ENCODE results near the gene TXNRD3.

Gene TXNRD3

GRCh38 chr3:126664591-126665214 lies 9.8 kb upstream of the TXNRD3 start:
- Histone ChIP-seq H3K9me3 (ENCODE audit: control insufficient read depth in 1 of 2, low read length in 2 of 2) (no peaks in the 10 kb centered on the region), H3K27me3 (ENCODE audit: control insufficient read depth in 1 of 2, insufficient read depth in 2 of 2, low read length in 2 of 2) (peaks cover 11 to 16% of the 10 kb centered on the region in 2 donors), H3K4me3 (ENCODE audit: low read depth in 1 of 2, low read length in 2 of 2) (no peak overlapping the region), H3K4me1 (ENCODE audit: control insufficient read depth in 1 of 2, insufficient read depth in 2 of 2, low read length in 2 of 2) (no peaks in the 10 kb centered on the region), H3K9ac (ENCODE audit: low read depth in 1 of 2, low read length in 2 of 2) (no peak overlapping the region), H3K27ac (ENCODE audit: low read depth, low read length) (no peak overlapping the region), H3K36me3 (ENCODE audit: control insufficient read depth in 1 of 2, insufficient read depth in 2 of 2, low read length in 2 of 2) (no peaks in the 10 kb centered on the region)

DNA sequence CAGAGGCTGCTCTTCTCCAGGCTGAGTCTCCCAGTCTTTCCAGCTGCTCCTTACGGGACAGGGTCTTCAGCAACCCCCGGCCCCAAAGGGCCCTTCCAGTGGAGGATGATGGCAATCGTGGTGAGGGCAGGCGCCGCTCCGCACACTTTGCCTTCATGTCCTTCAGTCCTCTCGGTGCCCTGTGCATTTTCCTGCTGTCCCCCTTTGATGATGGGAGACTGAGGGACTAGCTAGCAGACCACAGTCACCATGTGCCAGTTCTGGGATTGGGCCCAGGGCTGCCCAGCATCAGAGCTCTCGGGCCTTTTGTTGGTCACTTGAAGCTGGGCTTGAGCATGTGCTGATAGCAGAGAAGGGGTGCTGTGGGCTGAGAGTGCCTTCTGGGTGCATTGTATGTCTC lies 8.8 kb upstream of the TXNRD3 start:
- Histone ChIP-seq H3K36me3 (ENCODE audit: control insufficient read depth in 1 of 2, insufficient read depth in 2 of 2, low read length in 2 of 2) (no peaks in the 10 kb centered on the region), H3K9me3 (ENCODE audit: control insufficient read depth in 1 of 2, low read length in 2 of 2) (no peaks in the 10 kb centered on the region), H3K27me3 (ENCODE audit: control insufficient read depth in 1 of 2, insufficient read depth in 2 of 2, low read length in 2 of 2) (peaks cover 11 to 16% of the 10 kb centered on the region in 2 donors), H3K9ac (ENCODE audit: low read depth in 1 of 2, low read length in 2 of 2) (no peak overlapping the region), H3K4me1 (ENCODE audit: control insufficient read depth in 1 of 2, insufficient read depth in 2 of 2, low read length in 2 of 2) (no peaks in the 10 kb centered on the region), H3K4me3 (ENCODE audit: low read depth in 1 of 2, low read length in 2 of 2) (no peak overlapping the region), H3K27ac (ENCODE audit: low read depth, low read length) (no peak overlapping the region)

- no peaks in the 10 kb centered on the region for H3K36me3 ChIP-seq (ENCODE audit: control insufficient read depth in 1 of 2, insufficient read depth in 2 of 2, low read length in 2 of 2)
- no peaks in the 10 kb centered on the region for H3K4me1 ChIP-seq (ENCODE audit: control insufficient read depth in 1 of 2, insufficient read depth in 2 of 2, low read length in 2 of 2)
- no peak overlapping the region for H3K4me3 ChIP-seq (ENCODE audit: low read depth in 1 of 2, low read length in 2 of 2)
- H3K27ac ChIP-seq (ENCODE audit: low read depth, low read length): no peak overlapping the region
- H3K27me3 ChIP-seq (ENCODE audit: control insufficient read depth in 1 of 2, insufficient read depth in 2 of 2, low read length in 2 of 2): peaks cover 11 to 16% of the 10 kb centered on the region in 2 donors
- no peaks in the 10 kb centered on the region for H3K9me3 ChIP-seq (ENCODE audit: control insufficient read depth in 1 of 2, low read length in 2 of 2)
- no peak overlapping the region for H3K9ac ChIP-seq (ENCODE audit: low read depth in 1 of 2, low read length in 2 of 2)
These were observed 8.3 kb upstream of the TXNRD3 start for GRCh38 chr3:126663257-126663656.

DNA sequence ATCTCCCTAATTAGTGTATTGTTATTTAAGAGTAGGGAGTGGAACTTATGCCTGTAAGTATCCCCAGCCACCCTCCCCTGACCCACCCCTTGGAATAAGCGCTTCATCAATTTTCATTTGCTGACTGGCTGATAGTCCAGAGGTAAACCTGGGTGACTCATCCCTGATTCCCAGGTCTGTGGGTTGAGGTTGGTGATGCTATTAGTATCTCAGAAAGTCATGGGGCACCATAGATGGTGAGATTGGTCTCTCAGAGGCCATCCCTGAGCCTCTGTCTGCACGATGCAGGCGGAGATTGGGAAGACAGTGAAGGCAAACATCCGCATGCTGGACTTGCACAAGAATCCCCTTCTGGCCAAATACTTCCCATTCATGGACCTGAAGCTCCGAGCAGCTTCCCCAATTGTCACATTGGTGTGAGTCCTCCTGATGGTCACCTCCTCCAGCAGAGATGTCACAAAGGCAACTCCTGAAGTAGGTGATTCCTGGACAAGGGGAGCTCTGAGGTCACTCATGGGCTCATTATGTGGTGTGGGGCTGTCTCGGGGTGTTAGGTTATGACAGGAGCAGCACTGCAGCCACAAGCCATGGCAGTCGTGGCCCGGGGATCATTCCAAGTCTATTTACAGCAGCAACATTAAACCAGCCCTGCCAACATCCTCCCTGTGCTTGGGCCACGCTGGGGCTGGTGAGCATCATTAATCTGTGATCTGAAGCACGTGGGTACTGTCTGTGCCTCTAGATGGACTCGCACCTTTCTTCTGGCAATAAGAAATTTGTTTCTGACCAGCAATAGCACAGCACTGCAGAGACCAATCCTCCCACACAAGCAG lies 6.8 kb upstream of the TXNRD3 start:
- H3K9me3 ChIP-seq (ENCODE audit: control insufficient read depth in 1 of 2, low read length in 2 of 2): no peaks in the 10 kb centered on the region
- peaks cover 11 to 16% of the 10 kb centered on the region in 2 donors for H3K27me3 ChIP-seq (ENCODE audit: control insufficient read depth in 1 of 2, insufficient read depth in 2 of 2, low read length in 2 of 2)
- no peak overlapping the region for H3K9ac ChIP-seq (ENCODE audit: low read depth in 1 of 2, low read length in 2 of 2)
- no peak overlapping the region for H3K4me3 ChIP-seq (ENCODE audit: low read depth in 1 of 2, low read length in 2 of 2)
- no peaks in the 10 kb centered on the region for H3K36me3 ChIP-seq (ENCODE audit: control insufficient read depth in 1 of 2, insufficient read depth in 2 of 2, low read length in 2 of 2)
- H3K4me1 ChIP-seq (ENCODE audit: control insufficient read depth in 1 of 2, insufficient read depth in 2 of 2, low read length in 2 of 2): no peaks in the 10 kb centered on the region
- H3K27ac ChIP-seq (ENCODE audit: low read depth, low read length): no peak overlapping the region

- Histone ChIP-seq H3K4me1 (ENCODE audit: control insufficient read depth in 1 of 2, insufficient read depth in 2 of 2, low read length in 2 of 2) (no peaks in the 10 kb centered on the region), H3K27me3 (ENCODE audit: control insufficient read depth in 1 of 2, insufficient read depth in 2 of 2, low read length in 2 of 2) (peaks cover 11 to 16% of the 10 kb centered on the region in 2 donors), H3K27ac (ENCODE audit: low read depth, low read length) (no peak overlapping the region), H3K9ac (ENCODE audit: low read depth in 1 of 2, low read length in 2 of 2) (no peak overlapping the region), H3K4me3 (ENCODE audit: low read depth in 1 of 2, low read length in 2 of 2) (no peak overlapping the region), H3K36me3 (ENCODE audit: control insufficient read depth in 1 of 2, insufficient read depth in 2 of 2, low read length in 2 of 2) (no peaks in the 10 kb centered on the region), H3K9me3 (ENCODE audit: control insufficient read depth in 1 of 2, low read length in 2 of 2) (no peaks in the 10 kb centered on the region)
These were observed 5.3 kb upstream of the TXNRD3 start for GRCh38 chr3:126659915-126660886.

- Histone ChIP-seq H3K36me3 (ENCODE audit: control insufficient read depth in 1 of 2, insufficient read depth in 2 of 2, low read length in 2 of 2) (no peaks in the 10 kb centered on the region), H3K27ac (ENCODE audit: low read depth, low read length) (no peak overlapping the region), H3K4me1 (ENCODE audit: control insufficient read depth in 1 of 2, insufficient read depth in 2 of 2, low read length in 2 of 2) (peaks cover 0 to 4% of the 10 kb centered on the region in 2 donors), H3K27me3 (ENCODE audit: control insufficient read depth in 1 of 2, insufficient read depth in 2 of 2, low read length in 2 of 2) (peaks cover 11 to 16% of the 10 kb centered on the region in 2 donors), H3K9me3 (ENCODE audit: control insufficient read depth in 1 of 2, low read length in 2 of 2) (no peaks in the 10 kb centered on the region), H3K9ac (ENCODE audit: low read depth in 1 of 2, low read length in 2 of 2) (no peak overlapping the region), H3K4me3 (ENCODE audit: low read depth in 1 of 2, low read length in 2 of 2) (no peak overlapping the region)
These were observed 3.7 kb upstream of the TXNRD3 start for GRCh38 chr3:126658584-126658983.

GRCh38 chr3:126657901-126658300 lies 3.0 kb upstream of the TXNRD3 start:
- no peak overlapping the region for H3K9ac ChIP-seq (ENCODE audit: low read depth in 1 of 2, low read length in 2 of 2)
- no peak overlapping the region for H3K4me3 ChIP-seq (ENCODE audit: low read depth in 1 of 2, low read length in 2 of 2)
- no peaks in the 10 kb centered on the region for H3K9me3 ChIP-seq (ENCODE audit: control insufficient read depth in 1 of 2, low read length in 2 of 2)
- peaks cover 0 to 4% of the 10 kb centered on the region in 2 donors for H3K4me1 ChIP-seq (ENCODE audit: control insufficient read depth in 1 of 2, insufficient read depth in 2 of 2, low read length in 2 of 2)
- no peaks in the 10 kb centered on the region for H3K36me3 ChIP-seq (ENCODE audit: control insufficient read depth in 1 of 2, insufficient read depth in 2 of 2, low read length in 2 of 2)
- no peak overlapping the region for H3K27ac ChIP-seq (ENCODE audit: low read depth, low read length)
- peaks cover 7 to 16% of the 10 kb centered on the region in 2 donors for H3K27me3 ChIP-seq (ENCODE audit: control insufficient read depth in 1 of 2, insufficient read depth in 2 of 2, low read length in 2 of 2)

GRCh38 chr3:126656371-126657134 lies 1.6 kb upstream of the TXNRD3 start:
- no peak overlapping the region for H3K4me3 ChIP-seq (ENCODE audit: low read depth in 1 of 2, low read length in 2 of 2)
- no peaks in the 10 kb centered on the region for H3K36me3 ChIP-seq (ENCODE audit: control insufficient read depth in 1 of 2, insufficient read depth in 2 of 2, low read length in 2 of 2)
- H3K4me1 ChIP-seq (ENCODE audit: control insufficient read depth in 1 of 2, insufficient read depth in 2 of 2, low read length in 2 of 2): peaks cover 0 to 4% of the 10 kb centered on the region in 2 donors
- H3K9me3 ChIP-seq (ENCODE audit: control insufficient read depth in 1 of 2, low read length in 2 of 2): no peaks in the 10 kb centered on the region
- H3K9ac ChIP-seq (ENCODE audit: low read depth in 1 of 2, low read length in 2 of 2): no peak overlapping the region
- peaks cover 3 to 5% of the 10 kb centered on the region in 2 donors for H3K27me3 ChIP-seq (ENCODE audit: control insufficient read depth in 1 of 2, insufficient read depth in 2 of 2, low read length in 2 of 2)
- H3K27ac ChIP-seq (ENCODE audit: low read depth, low read length): no peak overlapping the region

DNA sequence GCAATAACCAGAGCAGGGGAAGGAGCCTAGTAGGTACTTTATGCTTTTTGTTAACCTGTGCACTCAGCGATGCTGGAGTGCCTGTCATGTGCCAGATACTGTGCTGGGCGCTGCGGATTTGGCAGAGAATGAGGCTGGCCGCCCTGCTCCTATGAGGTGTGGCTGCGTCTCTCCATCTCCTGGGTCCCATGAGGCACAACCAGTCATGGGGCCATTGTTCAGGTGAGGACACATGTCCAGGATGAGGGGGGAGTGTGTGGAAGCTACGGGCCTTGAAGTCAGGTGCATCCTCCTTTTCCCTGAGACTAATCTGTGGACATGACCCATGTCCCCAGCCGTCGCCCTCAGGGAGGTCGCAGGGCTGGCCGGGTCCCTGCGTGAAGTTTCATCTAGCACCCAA lies 963 bp upstream of the TXNRD3 start:
- Histone ChIP-seq H3K4me1 (ENCODE audit: control insufficient read depth in 1 of 2, insufficient read depth in 2 of 2, low read length in 2 of 2) (peaks cover 0 to 4% of the 10 kb centered on the region in 2 donors), H3K4me3 (ENCODE audit: low read depth in 1 of 2, low read length in 2 of 2) (no peak overlapping the region), H3K27ac (ENCODE audit: low read depth, low read length) (no peak overlapping the region), H3K9me3 (ENCODE audit: control insufficient read depth in 1 of 2, low read length in 2 of 2) (no peaks in the 10 kb centered on the region), H3K27me3 (ENCODE audit: control insufficient read depth in 1 of 2, insufficient read depth in 2 of 2, low read length in 2 of 2) (peaks cover 0 to 5% of the 10 kb centered on the region in 2 donors), H3K9ac (ENCODE audit: low read depth in 1 of 2, low read length in 2 of 2) (no peak overlapping the region), H3K36me3 (ENCODE audit: control insufficient read depth in 1 of 2, insufficient read depth in 2 of 2, low read length in 2 of 2) (no peaks in the 10 kb centered on the region)

Data from duodenal mucosa (tissue), 2 donors.